Inflammatory macrophage treated with lipopolysaccharide for 1 hour (primary cell): ENCODE results near the gene HIVEP3.

Experiments
- DNase-seq, 2 donors: peaks; one replicate each; pipeline ENCODE4 v3.0.0-alpha.2; 2020 to 2022

The HIVEP3 gene

DNA sequence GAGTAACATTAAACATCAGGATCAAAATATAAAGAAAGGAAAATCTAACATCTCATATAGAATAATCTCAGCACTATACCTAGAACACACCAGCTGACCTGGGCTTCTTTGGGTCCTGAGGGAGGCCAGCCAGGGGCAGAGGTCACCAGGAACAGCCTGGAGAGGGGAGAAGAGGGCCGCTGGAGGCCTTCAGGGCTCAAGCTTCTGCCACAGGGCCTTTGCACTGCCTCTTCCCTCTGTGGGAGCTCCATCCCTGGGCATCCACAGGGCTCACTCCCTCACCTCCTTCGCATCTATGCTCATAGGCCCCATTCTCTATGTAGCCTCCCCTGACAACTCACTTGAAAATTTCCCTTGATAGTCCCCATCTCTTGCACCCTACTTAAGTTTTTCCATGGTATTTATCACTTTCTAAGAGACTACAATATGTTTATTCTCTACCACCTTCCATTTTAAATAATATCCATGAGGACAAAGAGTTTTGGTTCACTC is 73.9 kb downstream of the HIVEP3 start:
- peak in 1 of 2 donors; percentile 21 for DNase-seq

DNA sequence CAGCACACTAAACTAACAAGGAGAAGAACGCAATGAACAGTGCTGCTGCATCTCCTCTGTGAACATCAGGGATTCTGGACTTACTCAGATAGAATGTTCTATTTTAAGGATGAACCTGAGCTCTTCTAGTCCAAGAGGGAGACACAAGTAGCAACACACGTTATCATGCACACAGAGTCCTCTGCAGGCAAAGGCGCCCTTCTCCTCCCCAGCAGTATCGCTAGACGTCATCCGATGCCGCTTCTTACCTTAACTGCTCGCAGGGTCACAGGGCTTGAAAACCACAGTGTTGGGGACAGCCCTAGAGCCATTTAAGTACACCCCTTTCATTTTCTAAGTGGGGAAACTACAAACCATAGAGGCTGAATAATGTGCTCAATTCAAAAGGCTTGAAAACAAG is 74.5 kb downstream of the HIVEP3 start:
- no peak for DNase-seq

GRCh38 chr1:41842993-41843755 is 75.5 kb downstream of the HIVEP3 start:
- peak in 1 of 2 donors; percentile 29 for DNase-seq

GRCh38 chr1:41842326-41842725 is 76.4 kb downstream of the HIVEP3 start:
- DNase-seq, result no peak

DNA sequence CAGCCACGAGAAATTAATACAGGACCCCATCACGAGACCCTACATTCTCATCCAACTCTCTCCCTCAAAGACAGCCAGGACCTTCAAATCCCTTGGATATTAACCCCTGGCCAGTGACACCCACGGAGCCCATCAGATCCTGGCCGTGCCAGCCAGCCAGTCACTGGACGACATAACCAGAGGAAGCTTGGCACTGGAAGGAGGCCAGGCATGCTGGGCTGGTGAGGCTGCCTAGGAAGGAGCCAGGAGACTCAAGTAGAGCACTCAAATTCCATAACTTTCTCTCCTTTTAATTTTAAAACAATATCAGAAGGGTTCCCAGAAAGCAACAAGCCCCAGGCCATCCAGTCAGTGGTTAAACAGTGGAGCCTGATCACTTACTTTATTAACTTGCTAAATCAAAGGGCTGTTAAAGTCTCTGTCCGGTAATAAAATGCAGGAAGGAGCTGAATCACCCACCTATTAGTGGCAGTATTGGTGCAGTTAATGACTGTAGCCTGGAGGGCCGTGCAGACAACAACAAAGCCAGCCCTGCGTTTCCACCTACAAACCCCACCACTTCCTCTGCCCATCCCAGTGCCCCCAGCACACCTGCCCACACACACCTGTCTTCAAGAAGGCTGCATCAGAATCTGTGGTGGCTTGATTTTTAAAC is 78.0 kb downstream of the HIVEP3 start:
- DNase-seq, result no peak

DNA sequence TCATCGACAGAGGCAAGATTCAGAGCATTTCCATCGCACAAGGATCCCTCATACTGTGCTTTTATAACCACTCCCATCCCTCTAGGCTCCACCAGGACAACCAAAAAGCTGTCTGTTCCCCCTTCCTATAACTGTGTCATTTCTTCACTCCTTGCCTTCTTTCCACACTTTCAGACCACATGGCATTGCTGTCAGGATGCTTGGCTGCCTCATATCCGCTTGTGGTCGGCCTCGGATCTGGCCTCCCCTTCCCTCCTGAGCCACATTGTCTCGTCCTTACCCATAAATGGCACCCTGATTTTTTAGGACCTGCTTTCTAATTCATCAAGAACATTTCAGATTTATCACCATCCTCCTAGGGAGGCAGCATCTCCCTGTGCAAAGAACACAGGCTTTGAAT is 80.5 kb downstream of the HIVEP3 start:
- DNase-seq, result no peak

GRCh38 chr1:41837691-41838090 is 81.0 kb downstream of the HIVEP3 start:
- no peak for DNase-seq

GRCh38 chr1:41835485-41835884 is 83.2 kb downstream of the HIVEP3 start:
- DNase-seq, result no peak

DNA sequence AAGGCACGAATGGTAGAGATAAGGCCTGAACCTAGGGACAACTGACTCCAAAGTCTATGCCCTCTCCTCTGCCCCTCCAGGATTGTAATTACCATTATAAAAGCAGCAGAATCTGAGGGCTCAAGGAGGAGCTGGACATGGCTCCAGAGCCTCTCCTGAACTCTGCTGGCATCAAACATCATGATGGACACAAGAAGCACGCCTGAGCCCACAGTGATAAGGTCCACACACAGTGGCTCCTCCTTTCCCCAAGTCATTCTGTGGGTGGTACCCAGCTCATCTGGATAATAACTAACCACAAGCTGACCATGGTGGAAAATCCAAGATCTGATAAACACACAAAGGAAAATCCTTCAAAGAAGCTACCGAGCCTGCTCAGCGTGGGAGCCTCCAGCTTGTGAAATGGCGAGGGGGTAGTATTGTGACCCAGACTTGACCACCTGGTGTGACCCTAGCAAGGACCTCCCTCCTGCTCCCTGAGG is 85.2 kb downstream of the HIVEP3 start:
- DNase-seq, result peak in 1 of 2 donors; percentile 31

DNA sequence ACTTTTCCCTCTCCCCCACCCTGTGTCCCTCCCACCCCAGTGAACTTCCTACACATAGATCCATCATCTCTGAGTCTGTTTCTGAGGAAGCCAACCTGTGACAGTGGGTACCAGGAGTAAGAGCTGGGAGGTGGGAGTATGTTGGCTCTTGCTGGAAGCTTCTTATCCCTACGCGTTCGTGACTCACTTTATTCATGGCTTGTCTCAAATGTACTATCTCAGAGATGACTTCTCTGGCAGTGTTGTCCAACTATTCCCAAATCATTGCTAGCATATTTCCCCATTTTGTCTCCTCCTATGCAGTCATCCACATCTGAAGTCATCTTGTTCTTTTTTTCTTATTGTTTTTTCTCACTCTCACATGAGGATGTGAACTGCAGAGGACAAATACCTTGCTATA is 88.0 kb downstream of the HIVEP3 start:
- DNase-seq, result no peak

DNA sequence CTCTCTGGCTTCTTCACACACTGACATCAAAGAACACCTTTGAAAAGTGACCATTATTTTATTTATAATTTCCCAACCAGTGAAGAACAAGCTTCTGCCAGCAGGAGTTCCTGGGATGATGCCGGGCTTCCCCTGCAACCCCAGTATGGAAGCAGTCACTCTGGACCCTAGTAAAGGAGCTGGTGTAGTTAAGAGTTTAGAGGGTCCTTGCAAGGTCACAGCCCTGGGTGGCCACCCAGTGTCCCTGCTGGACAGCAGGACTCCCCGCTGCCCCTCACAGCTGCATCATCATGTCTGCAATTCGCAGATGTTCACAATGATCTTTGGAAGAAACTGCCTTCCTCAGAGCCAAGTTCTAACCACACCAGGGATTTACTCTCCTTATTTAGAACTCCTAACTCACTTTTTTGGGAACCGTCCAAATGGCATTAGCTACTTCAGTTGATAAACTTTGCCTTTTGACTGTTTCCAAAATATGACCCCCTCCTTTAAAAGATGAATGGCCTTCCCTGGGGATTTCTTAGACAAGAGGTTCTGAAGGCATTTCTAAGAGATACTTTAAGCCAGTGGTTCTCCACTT is 90.6 kb downstream of the HIVEP3 start:
- no peak for DNase-seq

GRCh38 chr1:41823471-41823870 is 95.3 kb downstream of the HIVEP3 start:
- DNase-seq, result no peak

- DNase-seq, result no peak
These were observed 95.9 kb downstream of the HIVEP3 start for GRCh38 chr1:41822866-41823265.

DNA sequence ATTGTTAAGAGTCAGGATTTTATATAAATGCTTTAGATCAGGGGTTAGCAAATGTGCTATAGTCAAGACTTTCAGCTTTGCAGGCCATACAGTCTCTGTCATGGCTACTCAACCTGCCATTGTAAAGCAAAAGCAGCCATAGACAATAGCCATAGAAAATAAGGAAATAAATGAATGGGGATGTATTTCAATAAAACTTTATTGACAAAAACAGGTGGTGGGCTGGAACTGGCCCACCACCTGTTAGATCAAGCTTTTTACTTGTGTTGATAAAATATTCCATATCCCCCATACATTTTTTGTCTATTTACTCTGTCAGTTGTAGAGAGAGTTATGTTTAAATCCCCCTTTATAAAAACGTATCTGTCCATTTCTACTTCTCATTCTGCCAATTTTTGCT is 98.9 kb downstream of the HIVEP3 start:
- no peak for DNase-seq

- no peak for DNase-seq
These were observed 99.7 kb downstream of the HIVEP3 start for GRCh38 chr1:41819069-41819468.

DNA sequence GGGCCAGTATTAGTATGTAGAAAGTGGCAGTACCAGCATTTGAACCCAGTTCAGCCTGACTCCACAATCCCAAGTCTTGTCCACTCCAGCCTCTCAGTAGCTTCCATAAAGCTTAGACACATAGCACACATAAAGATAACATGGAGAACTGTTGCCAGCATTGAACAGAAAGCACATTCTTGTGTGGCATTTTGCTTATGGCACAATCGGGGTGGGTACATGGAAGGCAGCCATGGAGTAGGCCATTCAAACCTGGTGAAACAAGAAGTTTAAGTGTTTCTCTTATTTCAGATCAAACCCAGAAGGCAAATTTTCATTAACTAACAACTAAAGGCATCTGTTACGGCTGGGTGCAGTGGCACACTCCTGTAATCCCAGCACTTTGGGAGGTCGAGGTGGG is 102.7 kb downstream of the HIVEP3 start:
- no peak for DNase-seq

- DNase-seq, result no peak
These were observed 104.7 kb downstream of the HIVEP3 start for GRCh38 chr1:41813755-41814745.

DNA sequence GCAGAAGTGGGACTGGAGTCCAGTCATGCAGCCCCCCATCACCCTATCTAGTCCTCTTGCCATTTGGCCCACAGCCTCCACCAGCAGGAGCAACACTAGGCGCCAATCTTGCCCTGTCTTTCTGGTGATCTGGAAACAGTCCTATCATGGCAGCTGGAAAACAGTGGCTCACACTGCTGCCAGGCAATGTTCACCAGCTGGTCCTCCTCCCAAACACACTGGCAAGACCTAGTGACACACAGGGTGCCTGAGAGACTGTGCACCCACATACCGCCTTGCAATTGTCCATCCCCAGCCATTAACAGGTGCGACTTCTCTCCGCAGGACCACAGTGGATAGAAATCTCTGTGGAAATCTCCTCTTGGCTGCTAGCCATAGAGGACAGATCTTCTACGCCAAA is 105.5 kb downstream of the HIVEP3 start:
- no peak for DNase-seq

GRCh38 chr1:41812453-41812852 is 106.3 kb downstream of the HIVEP3 start:
- no peak for DNase-seq

DNA sequence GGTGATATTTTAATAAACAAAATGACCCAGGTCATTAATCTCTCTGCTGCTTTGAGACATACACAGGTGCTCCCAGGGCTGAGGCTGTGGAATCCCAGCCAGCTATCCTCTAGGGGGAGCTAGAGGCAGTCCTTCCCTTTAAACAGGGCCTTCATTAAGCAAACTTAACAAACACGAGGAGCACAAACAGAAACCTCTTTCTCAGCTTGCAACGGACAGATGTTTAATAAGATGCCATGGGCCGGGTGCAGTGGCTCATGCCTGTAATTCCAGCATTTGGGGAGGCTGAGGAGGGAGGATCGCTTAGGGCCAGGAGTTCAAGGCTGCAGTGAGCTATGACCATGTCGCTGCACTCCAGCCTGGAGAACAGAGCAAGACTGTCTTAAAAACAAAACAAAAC is 106.7 kb downstream of the HIVEP3 start:
- peak in 1 of 2 donors; percentile 75 for DNase-seq

- DNase-seq, result peak; percentile 71 to 80
These were observed 107.5 kb downstream of the HIVEP3 start for GRCh38 chr1:41811051-41811795.

- peak in 1 of 2 donors; percentile 38 for DNase-seq
These were observed 108.3 kb downstream of the HIVEP3 start for GRCh38 chr1:41810446-41810845.
